AG04450 (cell line): Measurements from ENCODE around the gene OPCML. TPM values are rescaled to one million over a fixed set of nuclear protein-coding genes. Genes with fewer than 3 reads are reported as not detected.

Experiments used
- CTCF ChIA-PET: fragments of 300-600, 350-600 bp; formaldehyde crosslinking; extraction: SDS; loops from one replicate; lab custom pipeline; 2022; ENCODE audit warnings: antibody characterized with exemption, inconsistent platforms; lab: Charles Lee
- POLR2A ChIA-PET: fragments of 350-600 bp; formaldehyde crosslinking; extraction: SDS; loops from one replicate; lab custom pipeline; 2021; ENCODE audit warnings: antibody characterized with exemption, inconsistent platforms; lab: Yijun Ruan, JAX
- DNase-seq: peaks from one replicate; pipeline ENCODE4 v3.0.0-alpha.2; 2011; ENCODE audit warnings: low read depth, low spot score
- H3K27ac ChIP-seq: one replicate; pipeline ENCODE4 v1.5.1; 2012; ENCODE audit warnings: low read depth, low read length, control low read depth
- H3K27me3 ChIP-seq: one replicate; pipeline ENCODE4 v1.6.0; 2012; ENCODE audit warnings: low read length; ENCODE audit not compliant: control insufficient read depth, insufficient read depth
- H3K4me3 ChIP-seq: 2 replicates; pipeline ENCODE4 v1.5.1; 2011; ENCODE audit warnings: mild to moderate bottlenecking, low read depth, low read length, control low read depth
- H3K9me3 ChIP-seq: 2 replicates; pipeline ENCODE4 v1.5.1; 2012; ENCODE audit warnings: low read length; ENCODE audit not compliant: control insufficient read depth, insufficient read depth
- CTCF ChIP-seq: IDR thresholded peaks from 2 replicates; pipeline ENCODE4 v1.5.1; 2011; ENCODE audit warnings: low read depth, low read length, control low read depth, inconsistent platforms
- polyA plus RNA-seq: library from polyadenylated mRNA; depleted of rRNA; stranded (reverse); fragments of >200 nt; gene quantifications from 2 replicates; pipeline ENCODE4 v1.2.3, GENCODE V29; 2011

The OPCML gene
- polyA plus RNA-seq, 1 experiment: 1.1 TPM

GRCh38 chr11:132771746-132772145, 760.6 kb downstream of the OPCML start:
- ChIA-PET CTCF (interaction anchor here (1.0 kb wide), 1 partner anchor 169 kb away, joined by 3 read pairs; no protein-coding TSS in a partner anchor), POLR2A (no interaction called here)
- DNase-seq: no peak
- Histone ChIP-seq H3K27me3 (no peaks in the 10 kb centered on the region), H3K27ac (no peak overlapping the region), H3K4me3 (no peak overlapping the region), H3K9me3 (no peaks in the 10 kb centered on the region)
- TF ChIP-seq CTCF: no peak

GRCh38 chr11:132770829-132771530, 761.3 kb downstream of the OPCML start:
- POLR2A ChIA-PET: no interaction called here
- no peak for TF ChIP-seq CTCF
- H3K27me3 ChIP-seq: no peaks in the 10 kb centered on the region
- H3K9me3 ChIP-seq: no peaks in the 10 kb centered on the region
- CTCF ChIA-PET: interaction anchor here (1.0 kb wide), 1 partner anchor 170 kb away, joined by 3 read pairs; no protein-coding TSS in a partner anchor
- H3K27ac ChIP-seq: no peak overlapping the region
- DNase-seq: no peak
- no peak overlapping the region for H3K4me3 ChIP-seq

DNA sequence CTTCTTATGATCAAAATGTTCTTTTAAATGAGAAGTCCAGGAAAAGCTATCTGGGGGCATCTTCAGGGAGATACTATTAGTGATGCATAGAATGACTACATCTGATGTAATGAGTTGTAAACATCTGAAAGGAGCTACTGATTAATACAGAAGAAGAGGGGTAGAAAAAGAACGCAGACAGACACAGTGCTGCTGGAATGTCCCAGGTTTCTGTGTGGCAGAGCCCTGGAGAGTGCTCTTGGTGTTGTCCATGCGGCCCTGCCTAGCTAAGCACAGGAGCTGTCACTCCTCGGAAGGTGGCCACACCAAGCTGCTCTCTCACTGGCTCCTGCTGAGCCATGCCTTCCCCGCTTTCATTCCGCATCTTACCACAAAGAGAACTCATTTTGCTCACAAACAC, 768.8 kb downstream of the OPCML start:
- H3K9me3 ChIP-seq: no peaks in the 10 kb centered on the region
- ChIA-PET POLR2A (no interaction called here), CTCF (no interaction called here)
- no peak for DNase-seq
- TF ChIP-seq CTCF: no peak
- no peak overlapping the region for H3K27ac ChIP-seq
- H3K4me3 ChIP-seq: no peak overlapping the region
- H3K27me3 ChIP-seq: no peaks in the 10 kb centered on the region

DNA sequence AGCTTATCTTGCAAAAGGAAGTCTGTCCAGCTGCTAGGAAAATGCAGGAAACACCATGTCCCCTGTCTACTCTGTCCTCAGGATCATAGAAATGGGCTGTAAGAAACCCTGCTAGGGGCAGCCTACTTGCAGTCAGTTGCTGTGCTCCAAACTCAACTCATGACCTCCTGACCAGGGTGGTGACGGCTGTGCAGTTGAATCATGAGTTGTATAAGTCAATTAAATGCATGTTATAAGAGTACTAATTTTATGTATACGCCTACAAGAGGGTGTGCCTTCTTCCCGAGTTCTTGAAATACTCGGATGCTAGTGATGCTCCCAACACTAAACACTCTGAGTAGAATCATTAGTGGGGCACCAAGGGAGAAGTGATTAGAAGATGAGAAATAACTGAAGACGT, 776.4 kb downstream of the OPCML start:
- Histone ChIP-seq H3K27ac (no peak overlapping the region), H3K27me3 (no peaks in the 10 kb centered on the region), H3K4me3 (no peak overlapping the region), H3K9me3 (no peaks in the 10 kb centered on the region)
- no peak for TF ChIP-seq CTCF
- ChIA-PET CTCF (no interaction called here), POLR2A (no interaction called here)
- DNase-seq: no peak

- Histone ChIP-seq H3K27me3 (no peaks in the 10 kb centered on the region), H3K27ac (no peak overlapping the region), H3K4me3 (no peak overlapping the region), H3K9me3 (no peaks in the 10 kb centered on the region)
- no peak for DNase-seq
- ChIA-PET CTCF (no interaction called here), POLR2A (no interaction called here)
- TF ChIP-seq CTCF: no peak
Observed at GRCh38 chr11:132751516-132752250, 780.6 kb downstream of the OPCML start.
